Limb (tissue), 2 donors: ENCODE measurements around the gene CAPN5.

Experiments
- DNase-seq, 2 donors: peaks; one replicate each; pipeline ENCODE4 v3.0.0-alpha.2; 2016; ENCODE audit errors: extremely low spot score in 2 of 2

The CAPN5 gene

DNA sequence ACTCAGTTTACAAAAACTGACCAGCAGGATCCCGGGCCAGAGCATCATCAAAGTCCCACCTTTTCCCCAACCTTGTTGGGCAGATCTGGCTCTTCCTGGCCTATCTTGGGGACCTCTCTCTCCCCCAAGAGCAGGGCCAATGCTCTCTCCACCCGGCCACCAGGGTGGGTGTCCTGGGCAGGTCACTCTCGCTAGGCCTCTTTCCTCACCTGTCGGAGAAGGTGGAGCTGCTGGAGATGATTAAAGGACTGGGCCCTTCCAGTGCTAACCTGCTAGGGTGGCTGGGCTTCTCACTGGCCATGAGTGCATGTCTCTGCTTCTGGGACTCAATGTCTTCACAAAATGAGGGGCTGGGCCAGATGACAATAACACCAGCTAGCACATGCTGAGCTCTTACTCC is 2.9 kb upstream of the CAPN5 start:
- DNase-seq: no peak

DNA sequence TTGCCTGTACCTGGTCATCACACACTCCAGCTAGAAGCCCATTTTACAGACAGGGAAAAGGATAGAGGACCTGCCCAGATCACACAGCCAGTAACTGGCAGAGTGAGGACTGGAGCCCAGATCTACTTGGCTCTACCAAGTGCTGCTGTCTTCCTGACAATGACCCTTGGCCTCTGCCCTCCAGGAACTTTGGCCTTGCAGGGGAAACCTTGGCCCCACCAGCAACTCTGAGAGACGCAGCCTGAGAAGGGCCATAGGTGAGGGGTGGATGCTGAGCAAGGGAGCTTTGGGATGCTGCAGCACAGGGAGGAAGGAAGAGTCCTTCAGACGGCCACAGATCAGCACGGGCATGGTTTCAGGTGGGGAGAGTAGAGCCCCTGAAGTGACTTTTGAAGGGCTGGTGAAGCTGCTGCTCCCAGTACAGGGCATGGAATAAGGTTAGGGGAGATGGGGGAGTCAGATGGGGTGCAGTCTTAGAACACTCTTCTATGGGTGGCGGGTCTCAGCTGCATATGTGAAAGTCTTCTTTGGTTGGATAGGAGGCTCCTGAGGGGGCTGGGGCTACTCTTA is 2.0 kb upstream of the CAPN5 start:
- DNase-seq: no peak

DNA sequence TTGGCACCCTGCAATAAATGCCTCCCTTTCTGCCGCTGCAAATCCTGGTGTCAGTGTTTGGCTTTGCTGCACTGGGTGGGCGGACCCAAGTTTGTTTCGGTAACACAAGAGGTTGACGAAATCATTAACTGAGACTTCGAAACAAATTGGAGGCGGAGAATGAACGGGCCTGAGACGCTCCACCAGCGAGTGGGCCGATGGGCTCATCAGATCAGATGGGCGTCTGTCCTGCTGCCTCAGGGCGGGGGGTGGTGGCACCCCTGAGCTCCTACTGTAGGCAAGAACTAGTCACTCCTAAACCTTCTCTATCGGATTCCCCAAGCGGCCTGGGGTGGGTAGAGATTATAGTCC is 918 bp upstream of the CAPN5 start:
- no peak for DNase-seq

DNA sequence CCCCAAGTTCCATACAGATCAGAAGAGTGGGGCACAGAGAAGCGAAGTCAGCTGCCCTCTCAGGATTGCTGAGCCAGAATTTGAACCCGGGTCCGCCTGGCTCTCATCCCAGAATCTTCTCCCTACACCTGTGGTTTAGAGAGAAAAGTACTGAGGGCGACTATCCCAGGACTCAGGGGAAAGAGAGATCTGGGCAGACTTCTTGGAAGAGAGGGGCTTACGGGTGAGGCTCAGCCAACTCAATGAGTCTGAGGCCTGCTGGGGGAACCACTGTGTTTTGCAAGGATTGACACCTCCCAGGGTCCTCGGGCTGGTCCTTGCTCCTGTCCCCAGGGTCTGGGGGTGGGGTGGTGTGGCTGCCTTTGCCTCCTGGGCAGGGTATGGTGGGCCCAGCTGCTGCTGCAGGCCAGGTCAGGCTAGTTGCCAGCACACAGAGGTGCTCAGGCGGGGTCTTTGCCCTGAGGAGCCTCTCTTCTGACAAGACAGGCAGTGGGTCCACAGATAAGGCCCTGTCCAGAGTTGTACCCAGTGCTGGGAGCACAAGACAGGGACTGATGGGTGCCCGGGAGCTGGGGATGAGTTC is 1.2 kb downstream of the CAPN5 start:
- no peak for DNase-seq

DNA sequence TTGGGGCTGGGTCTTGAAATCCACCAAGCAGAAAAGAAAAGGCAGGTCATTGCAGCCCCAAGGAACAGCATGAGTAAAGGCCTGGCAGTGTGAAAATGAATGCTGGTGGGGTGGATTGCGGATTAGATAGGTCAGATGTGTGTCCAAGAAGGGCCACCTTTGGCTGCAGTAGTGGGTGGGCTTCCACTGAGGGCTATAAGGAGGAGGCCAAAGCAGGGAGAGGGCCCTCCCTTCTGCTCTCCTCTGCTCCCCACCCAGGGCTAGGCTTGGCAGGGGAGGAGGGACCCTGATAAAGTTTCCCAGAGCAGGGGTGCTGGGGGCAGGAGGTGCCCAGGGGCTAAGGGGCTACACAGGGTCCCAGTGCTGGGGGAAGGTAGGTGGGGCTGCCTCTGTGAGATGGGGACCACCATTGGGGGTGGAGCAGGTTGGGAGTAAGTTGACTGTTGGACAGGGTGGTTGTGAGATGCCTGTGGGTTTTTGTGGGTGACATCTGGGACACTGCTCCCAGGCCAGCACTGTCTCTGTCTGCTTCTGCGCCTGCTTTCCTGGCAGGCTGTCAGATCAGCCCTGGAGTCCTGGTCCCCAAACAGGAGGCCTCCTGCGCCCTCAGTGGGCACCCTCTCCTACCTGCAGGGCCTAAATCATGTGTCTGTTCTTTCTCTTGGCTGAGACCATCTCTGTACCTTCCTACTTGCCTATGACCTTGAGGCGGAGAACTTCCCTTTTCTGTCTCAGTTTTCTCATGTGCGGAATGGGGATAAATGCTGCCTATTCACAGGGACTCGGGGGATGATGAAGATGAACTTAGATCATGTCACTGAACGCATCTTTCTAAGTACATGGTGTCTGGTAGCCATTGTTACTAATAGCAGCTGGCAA is 1.9 kb downstream of the CAPN5 start:
- DNase-seq: no peak

DNA sequence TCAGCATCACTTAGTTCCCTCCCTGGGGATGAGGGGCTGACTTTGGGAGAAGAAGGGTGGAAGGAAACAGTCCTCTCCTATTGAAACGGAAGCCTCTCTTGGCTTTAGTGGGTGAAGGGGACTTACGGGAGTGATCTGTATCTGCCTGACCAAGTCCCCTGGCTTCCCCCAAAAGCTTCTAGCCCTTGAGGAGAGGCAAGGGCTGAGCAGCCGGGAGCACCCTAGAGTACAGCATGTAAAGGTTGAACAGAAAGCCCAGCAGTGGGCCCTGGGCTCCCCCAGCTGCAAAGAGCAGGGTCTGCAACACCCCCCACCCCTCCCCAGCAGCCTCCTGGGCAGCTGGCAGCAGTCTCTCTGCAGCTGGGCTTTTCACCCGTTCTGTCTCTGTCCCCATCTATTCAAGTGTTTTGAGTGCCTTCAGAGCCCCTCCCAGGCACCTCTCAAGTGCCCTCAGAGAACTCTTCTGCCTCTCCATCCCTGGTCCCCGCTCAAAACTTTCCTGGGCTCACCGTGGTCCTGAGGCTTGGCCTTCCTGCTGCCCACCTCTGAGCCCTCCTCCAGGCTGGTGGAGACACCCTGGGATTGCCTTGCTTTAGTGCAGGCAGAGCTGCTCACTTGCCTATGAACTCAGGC is 2.7 kb downstream of the CAPN5 start:
- DNase-seq: no peak

DNA sequence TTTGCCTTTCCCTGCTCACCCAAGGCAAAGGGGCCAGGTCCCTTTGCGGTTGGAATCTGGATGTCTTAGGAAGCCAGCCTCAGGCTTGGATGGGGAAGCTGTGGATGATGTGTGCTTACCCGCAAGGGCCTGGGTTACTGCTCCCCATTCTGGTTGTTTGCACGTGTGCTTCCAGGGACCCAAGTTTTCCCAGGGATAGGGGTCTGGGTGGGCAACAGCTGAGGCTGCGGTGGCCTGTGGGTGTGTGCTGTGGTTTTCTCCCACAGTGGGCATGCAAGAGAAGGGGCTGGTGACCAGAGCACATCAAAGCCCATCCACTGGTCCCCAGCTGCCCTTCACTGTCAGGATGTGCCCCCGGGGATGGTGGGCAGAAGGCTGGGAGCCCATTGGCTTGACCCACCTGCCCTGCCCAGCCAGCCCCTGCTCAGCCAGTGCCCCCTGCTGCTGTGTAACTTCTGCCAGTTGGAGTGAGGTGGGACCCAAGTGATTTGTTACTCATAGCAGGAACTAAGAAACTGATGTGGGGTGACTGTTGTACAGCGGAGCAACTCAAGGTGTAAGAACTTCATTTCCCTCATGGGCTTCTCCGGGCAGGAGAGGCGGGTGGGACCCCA is 3.3 kb downstream of the CAPN5 start:
- DNase-seq: no peak

DNA sequence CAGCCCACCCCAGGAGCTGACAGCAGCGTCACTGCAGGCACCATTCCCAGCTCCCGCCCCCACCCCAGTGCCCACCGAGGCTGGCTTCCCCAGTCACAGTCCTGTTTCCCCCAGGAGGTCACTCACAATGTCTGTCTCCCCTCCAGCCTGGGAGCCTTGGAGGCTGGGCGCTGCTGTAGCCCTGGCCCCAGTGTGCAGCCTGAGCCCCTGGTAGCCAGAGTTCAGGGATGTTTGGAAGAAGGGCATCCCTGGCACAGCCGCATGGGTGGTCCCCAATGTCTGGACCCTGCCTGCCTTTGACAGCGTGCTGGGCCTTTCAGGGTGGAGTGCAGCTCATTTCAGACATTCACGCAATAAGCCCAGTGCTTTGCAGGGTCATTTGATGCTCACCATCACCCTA is 4.3 kb downstream of the CAPN5 start:
- DNase-seq: no peak

DNA sequence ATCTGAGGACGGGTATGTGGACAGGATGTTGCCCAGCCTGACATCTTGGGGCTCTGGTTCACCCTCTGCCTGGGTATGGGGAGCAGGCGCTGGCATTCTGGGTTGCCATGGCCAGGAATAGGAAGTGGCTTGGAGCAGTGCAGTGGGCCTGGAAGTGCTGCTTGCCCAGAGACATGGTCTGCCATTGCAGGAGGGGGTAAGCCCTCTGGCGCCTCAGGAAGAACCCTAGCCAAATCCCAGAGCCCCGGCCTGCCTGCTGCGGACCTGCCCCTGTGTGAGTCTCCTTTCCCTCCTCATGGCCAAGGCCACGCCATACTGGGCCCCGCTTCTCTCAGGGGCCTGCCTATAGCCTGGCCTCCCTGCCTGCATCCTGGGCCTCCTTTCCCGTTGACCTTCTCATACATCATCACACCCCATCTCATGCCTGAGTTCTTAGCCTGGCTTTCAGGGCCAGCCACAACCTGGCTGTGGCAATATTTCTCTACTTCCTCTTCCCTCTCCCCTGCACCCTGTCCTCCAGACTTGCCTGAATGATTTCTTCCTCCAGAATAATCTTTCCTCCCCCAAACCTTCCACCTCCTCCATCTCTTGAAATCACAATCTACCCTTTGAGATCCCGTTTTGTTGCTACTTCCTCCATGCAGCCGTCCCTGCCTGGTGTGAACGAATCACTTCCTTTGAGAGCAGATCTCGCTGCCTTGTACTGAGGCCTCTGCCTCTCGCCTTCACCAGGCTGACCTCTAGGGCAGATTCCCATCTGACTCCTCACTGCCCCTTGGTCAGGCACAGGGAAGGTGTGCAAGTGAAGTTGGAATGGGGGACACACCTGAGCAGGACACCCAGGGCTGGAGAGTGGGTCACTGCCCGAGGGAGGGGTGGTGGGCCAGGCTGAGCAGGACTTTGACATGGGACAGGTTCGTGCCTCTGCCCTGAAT is 5.2 kb downstream of the CAPN5 start:
- no peak for DNase-seq

DNA sequence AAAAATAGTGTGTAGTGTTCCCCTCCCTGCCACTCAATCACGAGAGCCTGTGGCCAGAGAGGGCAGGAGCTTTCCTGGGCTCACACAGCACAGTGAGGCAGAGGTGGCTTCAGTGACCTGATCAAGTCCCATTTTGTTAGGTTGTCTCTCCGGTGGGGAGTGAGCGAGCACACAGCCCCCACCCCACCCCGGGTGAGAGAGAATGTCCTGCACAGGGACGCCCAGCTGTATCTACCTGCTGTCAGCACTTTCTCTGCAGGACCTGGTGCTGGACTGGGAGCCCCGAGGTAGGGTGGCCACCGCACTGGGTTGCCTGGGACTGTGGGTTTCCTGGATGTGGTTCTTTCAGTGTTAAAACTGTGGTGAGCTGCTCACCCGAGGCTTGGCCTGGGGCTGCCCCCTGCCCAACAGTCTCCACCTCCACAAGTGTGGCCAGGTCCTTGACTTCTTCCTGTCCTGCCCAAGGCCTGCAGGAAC is 6.1 kb downstream of the CAPN5 start:
- DNase-seq: no peak

DNA sequence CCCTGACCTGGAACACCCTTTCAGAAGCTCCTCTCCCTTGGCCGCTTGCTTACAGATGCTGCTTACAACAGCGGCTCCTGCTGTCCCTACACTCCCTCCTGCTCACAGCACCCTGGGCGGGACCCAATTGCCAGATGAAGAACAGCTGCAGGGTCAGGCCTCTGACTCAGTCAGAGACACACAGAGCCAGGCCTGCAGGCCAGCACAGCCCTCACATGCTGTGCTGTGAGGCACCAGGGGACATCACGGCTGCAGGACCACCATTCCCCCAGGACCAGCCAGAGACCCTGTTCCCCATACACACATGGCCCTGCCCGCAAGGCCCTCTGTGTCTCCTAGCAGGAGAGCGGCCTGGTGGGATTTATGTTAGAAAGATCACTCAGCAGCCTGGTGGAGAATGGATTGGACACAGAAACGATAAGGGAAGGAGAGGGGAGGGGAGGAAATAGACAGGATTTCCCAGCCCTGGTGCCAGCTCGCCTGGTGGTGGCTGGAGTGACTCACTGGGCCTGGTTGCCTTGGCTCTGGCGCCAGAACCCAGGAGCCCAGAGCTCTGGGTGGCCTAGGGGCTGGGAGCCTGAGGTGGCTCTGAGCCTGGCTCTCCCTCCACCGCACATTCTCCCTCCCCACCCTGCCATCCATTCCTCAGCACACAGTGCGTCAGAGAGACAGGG is 6.7 kb downstream of the CAPN5 start:
- DNase-seq: peak; percentile 60 to 75

DNA sequence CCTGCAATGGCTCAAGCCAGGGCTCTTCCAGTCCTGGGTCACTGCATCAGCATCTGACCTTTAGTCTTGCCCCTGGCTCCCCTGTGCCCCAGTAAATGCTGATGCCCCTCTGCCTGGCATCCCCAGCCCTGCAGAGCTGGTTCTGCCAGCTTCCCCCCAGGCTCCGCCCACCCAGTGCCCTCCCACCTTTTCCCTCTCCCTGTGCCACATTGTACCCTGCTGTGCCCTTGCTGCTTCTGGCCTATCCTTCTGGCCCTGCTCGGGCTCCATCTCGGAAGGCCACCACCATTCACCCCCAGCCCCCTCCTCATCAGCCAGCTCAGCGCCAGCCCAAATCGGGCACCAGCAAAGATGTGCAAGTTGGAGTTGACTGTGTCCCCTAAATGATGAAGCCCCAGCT is 7.4 kb downstream of the CAPN5 start:
- no peak for DNase-seq

DNA sequence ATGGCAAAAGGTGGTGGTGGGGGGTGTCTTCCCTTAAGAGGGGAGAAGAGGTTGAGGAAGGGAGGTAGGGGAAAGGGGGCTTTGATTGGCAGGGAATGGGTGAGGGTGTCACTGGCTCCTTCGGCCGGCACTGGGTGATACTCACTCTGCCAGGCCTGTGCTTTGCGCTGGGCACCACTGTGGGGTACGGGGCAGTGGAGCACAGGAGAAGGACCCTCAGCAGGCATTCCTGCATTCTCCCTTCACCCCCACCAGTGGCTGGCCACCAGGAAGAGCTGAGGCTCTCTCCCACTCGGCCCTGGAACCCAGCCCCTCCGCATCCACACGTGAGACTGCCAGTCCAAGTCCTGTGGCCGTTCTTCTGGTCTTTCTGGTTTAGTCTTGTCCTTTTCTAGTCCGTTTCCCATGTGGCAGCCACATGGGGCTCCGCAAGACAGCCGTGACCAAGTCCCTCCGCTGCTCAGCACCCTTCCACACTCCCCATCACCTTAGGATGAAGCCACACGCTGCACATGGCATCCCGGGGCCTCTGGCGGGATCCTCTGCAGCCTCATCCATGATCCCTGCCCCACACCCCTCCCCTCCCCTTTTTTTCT is 8.0 kb downstream of the CAPN5 start:
- no peak for DNase-seq

DNA sequence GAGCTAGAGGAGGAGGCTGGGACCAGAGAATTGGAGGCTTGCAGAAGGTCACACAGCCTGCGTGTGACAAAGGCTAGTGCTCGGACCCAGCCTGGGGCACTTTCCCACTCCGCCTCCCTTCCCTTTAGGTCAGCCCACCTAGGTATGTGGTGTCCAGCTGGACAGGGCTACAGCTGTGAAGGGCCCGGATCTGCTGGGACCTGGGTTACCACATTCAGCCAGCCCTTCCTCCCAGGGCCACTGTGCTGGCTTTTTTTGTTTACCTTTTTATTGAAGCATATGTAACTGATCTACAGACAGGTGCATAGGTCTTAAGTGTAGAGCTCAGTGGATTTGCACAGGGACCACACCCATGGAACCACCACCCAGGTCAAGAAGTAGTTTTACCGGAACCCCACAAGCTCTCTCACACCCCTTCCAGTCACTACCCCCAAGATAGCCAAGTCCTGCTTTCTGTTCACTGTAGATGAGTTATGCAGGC is 8.7 kb downstream of the CAPN5 start:
- DNase-seq: no peak

DNA sequence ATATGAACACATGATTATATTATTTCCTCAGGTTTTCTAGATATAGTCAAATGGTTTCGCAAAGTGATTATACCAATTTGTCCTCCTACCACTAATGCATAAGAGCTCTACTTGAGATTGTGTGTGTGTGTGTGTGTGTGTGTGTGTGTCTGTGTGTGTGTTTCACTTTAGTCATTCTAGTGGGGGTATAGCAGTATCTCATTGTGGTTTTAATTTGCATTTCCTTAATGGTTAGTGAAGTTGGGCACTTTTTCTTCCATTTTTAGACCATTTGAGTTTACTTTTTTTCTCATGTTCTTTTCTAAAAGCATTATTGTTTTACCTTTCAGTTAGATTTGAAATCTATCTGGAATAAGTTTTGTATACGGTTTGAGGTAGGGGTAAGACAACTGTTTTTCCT is 12.9 kb downstream of the CAPN5 start:
- no peak for DNase-seq

DNA sequence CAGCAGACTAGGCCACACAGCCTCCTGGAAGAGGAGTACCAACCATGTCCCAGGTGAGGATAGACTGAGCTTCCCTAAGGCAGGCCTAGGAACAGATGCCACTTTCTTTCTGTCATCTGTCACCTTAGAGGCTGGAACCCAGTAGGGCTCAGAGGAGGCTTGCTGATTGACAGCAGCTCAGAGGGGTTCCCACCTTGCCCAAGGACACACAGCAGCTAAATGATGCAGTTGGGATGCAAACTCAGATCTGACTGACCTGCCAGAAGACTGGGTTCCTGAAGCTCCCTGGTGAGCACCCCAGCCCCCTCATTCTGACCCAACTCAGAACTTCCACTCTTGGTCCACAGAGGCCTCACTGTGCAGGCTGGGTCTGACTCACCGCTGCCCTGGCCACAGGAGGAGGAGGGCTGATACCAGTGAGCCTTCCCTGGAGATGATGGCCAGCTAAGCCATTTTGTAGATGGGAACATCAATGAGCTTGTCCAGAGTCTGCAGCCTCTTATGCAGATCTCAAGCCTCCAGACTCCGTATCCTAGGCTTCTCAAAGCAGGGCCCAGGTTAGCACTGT is 14.0 kb downstream of the CAPN5 start:
- no peak for DNase-seq

DNA sequence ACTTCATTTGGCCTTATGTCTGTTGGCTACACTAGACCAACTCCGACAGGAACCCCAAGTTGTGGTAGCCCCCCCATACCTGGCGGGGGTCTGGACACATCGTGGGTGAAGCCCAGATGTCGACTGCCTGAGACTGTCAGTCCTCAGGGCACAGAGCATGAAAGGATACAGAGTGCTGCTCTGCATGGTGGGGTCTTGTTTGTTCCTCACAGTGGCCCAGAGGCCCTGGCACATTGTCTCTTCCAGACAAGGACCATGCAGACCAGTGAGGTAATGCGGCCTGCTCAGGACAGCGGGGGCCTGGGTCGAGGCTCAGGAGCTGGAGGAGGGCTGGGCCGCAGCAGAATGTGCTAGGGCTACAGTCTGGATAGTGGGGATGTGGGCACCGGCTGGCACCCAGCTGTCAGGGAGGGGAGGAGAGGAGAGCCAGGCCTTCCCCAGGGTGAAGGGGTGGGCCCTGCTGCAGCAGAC is 14.6 kb downstream of the CAPN5 start:
- DNase-seq: peak in 1 of 2 donors; percentile 20

DNA sequence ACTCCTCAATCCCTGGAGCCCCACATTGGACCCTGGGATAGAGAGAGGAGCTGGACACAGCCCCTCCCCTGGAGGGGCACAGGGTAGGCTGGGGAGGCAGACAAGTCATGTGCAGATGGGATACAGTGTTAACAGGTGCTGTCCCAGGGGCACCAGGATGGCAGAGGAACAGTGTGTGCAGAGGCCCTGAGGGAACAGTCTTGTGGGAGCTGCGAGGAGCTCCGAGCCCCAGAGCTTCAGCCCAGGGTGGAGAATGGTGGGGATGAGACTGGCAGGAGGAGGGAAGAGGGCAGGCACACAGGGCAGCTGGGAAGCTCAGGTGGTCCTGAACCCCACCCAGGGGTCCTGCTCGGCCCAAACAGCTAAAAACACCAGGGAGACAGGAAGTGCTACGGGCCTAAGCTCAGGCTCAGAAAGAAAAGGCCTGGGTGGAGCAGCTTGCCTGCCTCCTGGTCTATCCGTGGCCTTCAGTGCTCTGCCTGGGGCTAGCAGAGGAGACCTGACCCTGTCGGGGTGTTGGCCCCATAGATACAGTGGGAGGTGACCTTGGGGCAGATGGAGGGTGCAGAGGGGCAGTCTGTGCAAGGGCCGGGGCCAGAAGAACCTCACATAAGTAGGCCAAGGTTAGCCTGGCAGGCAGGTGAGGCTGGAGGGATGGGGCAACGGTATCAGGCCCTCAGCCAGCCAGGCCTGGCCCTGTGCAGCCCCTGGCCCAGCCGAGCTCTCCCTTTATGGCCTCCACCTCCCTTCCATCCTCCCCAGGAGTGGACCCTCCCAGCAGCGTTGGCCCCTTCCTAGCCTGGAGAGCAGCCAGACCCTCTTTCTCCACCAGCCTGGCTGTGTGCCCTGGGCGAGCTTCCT is 15.4 kb downstream of the CAPN5 start:
- peak in 1 of 2 donors; percentile 18 for DNase-seq
